IPS-18a (cell line): ENCODE results near the gene GARNL3.
A peak's percentile ranks its signal among the peaks of the same experiment; 100 is the strongest.

Experiments
- H3K27ac ChIP-seq: one replicate; pipeline ENCODE4 v1.5.1; 2013; ENCODE audit warnings: low read length
- H3K27me3 ChIP-seq: one replicate; pipeline ENCODE4 v1.6.1; 2013; ENCODE audit warnings: mild to moderate bottlenecking, low read length; ENCODE audit not compliant: control insufficient read depth, insufficient read depth
- H3K36me3 ChIP-seq: one replicate; pipeline ENCODE4 v1.6.1; 2013; ENCODE audit warnings: low read depth, low read length; ENCODE audit not compliant: control insufficient read depth
- H3K4me1 ChIP-seq: one replicate; pipeline ENCODE4 v1.6.1; 2013; ENCODE audit warnings: low read depth, low read length; ENCODE audit not compliant: control insufficient read depth
- H3K4me3 ChIP-seq: one replicate; pipeline ENCODE4 v1.5.1; 2013; ENCODE audit warnings: low read length
- H3K9ac ChIP-seq: one replicate; pipeline ENCODE4 v1.6.1; 2013; ENCODE audit warnings: mild to moderate bottlenecking, low read length, moderate library complexity
- H3K9me3 ChIP-seq: one replicate; pipeline ENCODE4 v1.6.1; 2013; ENCODE audit warnings: low read depth, low read length; ENCODE audit not compliant: control insufficient read depth

Gene GARNL3

GRCh38 chr9:127422787-127423186 lies 158.2 kb downstream of the GARNL3 start:
- peak overlapping the region; percentile 74 for H3K9ac ChIP-seq
- no peaks in the 10 kb centered on the region for H3K27me3 ChIP-seq
- peaks cover 4% of the 10 kb centered on the region for H3K4me1 ChIP-seq
- H3K9me3 ChIP-seq = no peaks in the 10 kb centered on the region
- peak overlapping the region; percentile 96 for H3K4me3 ChIP-seq
- H3K36me3 ChIP-seq = no peaks in the 10 kb centered on the region
- H3K27ac ChIP-seq = no peak overlapping the region

- H3K4me3 ChIP-seq = peak overlapping the region; percentile 96
- peak overlapping the region; percentile 94 for H3K27ac ChIP-seq
- H3K9ac ChIP-seq = peak overlapping the region; percentile 74
- H3K27me3 ChIP-seq = no peaks in the 10 kb centered on the region
- peaks cover 4% of the 10 kb centered on the region for H3K4me1 ChIP-seq
- no peaks in the 10 kb centered on the region for H3K36me3 ChIP-seq
- no peaks in the 10 kb centered on the region for H3K9me3 ChIP-seq
These were observed 158.9 kb downstream of the GARNL3 start for GRCh38 chr9:127423476-127423933.

- H3K9ac ChIP-seq = peak within 1 kb of the TSS; percentile 74
- no peaks in the 10 kb centered on the region for H3K9me3 ChIP-seq
- no peaks in the 10 kb centered on the region for H3K27me3 ChIP-seq
- H3K4me3 ChIP-seq = peak within 1 kb of the TSS; percentile 96
- H3K4me1 ChIP-seq = peaks cover 4% of the 10 kb centered on the region
- H3K36me3 ChIP-seq = peaks cover 2% of the 10 kb centered on the region
- H3K27ac ChIP-seq = peak within 1 kb of the TSS; percentile 94
These were observed 159.5 kb downstream of the GARNL3 start, which contains the start of gene ZNF79 for GRCh38 chr9:127423934-127424675. TSS of gene ZNF79 (plus strand) at chr9:127424382. CDS start at chr9:127424788, 406 bp downstream.

- peak overlapping the region; percentile 96 for H3K4me3 ChIP-seq
- H3K9ac ChIP-seq = peak overlapping the region; percentile 74
- peaks cover 4% of the 10 kb centered on the region for H3K4me1 ChIP-seq
- peaks cover 8% of the 10 kb centered on the region for H3K36me3 ChIP-seq
- no peaks in the 10 kb centered on the region for H3K27me3 ChIP-seq
- H3K9me3 ChIP-seq = no peaks in the 10 kb centered on the region
- no peak overlapping the region for H3K27ac ChIP-seq
These were observed 160.1 kb downstream of the GARNL3 start for GRCh38 chr9:127424676-127424999.

GRCh38 chr9:127426756-127427155 lies 162.2 kb downstream of the GARNL3 start:
- Histone ChIP-seq H3K4me3 (no peak overlapping the region), H3K27ac (no peak overlapping the region), H3K9ac (no peak overlapping the region), H3K27me3 (no peaks in the 10 kb centered on the region), H3K36me3 (peaks cover 17% of the 10 kb centered on the region), H3K4me1 (peaks cover 4% of the 10 kb centered on the region), H3K9me3 (no peaks in the 10 kb centered on the region)

GRCh38 chr9:127428348-127428747 lies 163.8 kb downstream of the GARNL3 start:
- no peak overlapping the region for H3K27ac ChIP-seq
- peaks cover 4% of the 10 kb centered on the region for H3K4me1 ChIP-seq
- H3K9me3 ChIP-seq = no peaks in the 10 kb centered on the region
- no peaks in the 10 kb centered on the region for H3K27me3 ChIP-seq
- H3K9ac ChIP-seq = no peak overlapping the region
- peaks cover 22% of the 10 kb centered on the region for H3K36me3 ChIP-seq
- H3K4me3 ChIP-seq = no peak overlapping the region

GRCh38 chr9:127430415-127430814 lies 165.8 kb downstream of the GARNL3 start:
- Histone ChIP-seq H3K9ac (no peak overlapping the region), H3K27me3 (no peaks in the 10 kb centered on the region), H3K4me1 (no peaks in the 10 kb centered on the region), H3K9me3 (no peaks in the 10 kb centered on the region), H3K36me3 (peaks cover 40% of the 10 kb centered on the region), H3K27ac (no peak overlapping the region), H3K4me3 (no peak overlapping the region)

- Histone ChIP-seq H3K4me1 (no peaks in the 10 kb centered on the region), H3K36me3 (peaks cover 67% of the 10 kb centered on the region), H3K27ac (no peak overlapping the region), H3K27me3 (no peaks in the 10 kb centered on the region), H3K9ac (no peak overlapping the region), H3K9me3 (no peaks in the 10 kb centered on the region), H3K4me3 (no peak overlapping the region)
These were observed 173.1 kb downstream of the GARNL3 start for GRCh38 chr9:127437497-127438264.

- Histone ChIP-seq H3K9ac (no peak overlapping the region), H3K27me3 (no peaks in the 10 kb centered on the region), H3K9me3 (no peaks in the 10 kb centered on the region), H3K27ac (no peak overlapping the region), H3K4me1 (no peaks in the 10 kb centered on the region), H3K4me3 (no peak overlapping the region), H3K36me3 (peaks cover 65% of the 10 kb centered on the region)
These were observed 173.8 kb downstream of the GARNL3 start for GRCh38 chr9:127438394-127438793.
